Activated CD8-positive, alpha-beta memory T cell treated with anti-CD3 and anti-CD28 coated beads, Interleukin-2, amount 50 U/mL, for 24 hours (primary cell): ENCODE data around the gene MAPKAPK3.

ENCODE experiments used
- DNase-seq: peaks from one replicate; pipeline ENCODE4 v3.0.0-alpha.2; 2020; ENCODE audit errors: extremely low read depth

MAPKAPK3 gene

GRCh38 chr3:50627407-50628051 is 10.6 kb downstream of the MAPKAPK3 start:
- DNase-seq = no peak

GRCh38 chr3:50628601-50629000 is 11.7 kb downstream of the MAPKAPK3 start:
- DNase-seq = no peak

GRCh38 chr3:50630394-50630793 is 13.4 kb downstream of the MAPKAPK3 start:
- no peak for DNase-seq

- no peak for DNase-seq
Observed at GRCh38 chr3:50630877-50631276, 13.9 kb downstream of the MAPKAPK3 start.

- DNase-seq = no peak
Observed at GRCh38 chr3:50632450-50632849, 15.5 kb downstream of the MAPKAPK3 start.

GRCh38 chr3:50633230-50633790 is 16.4 kb downstream of the MAPKAPK3 start:
- DNase-seq = no peak

- DNase-seq = no peak
Observed at GRCh38 chr3:50635066-50635465, 18.1 kb downstream of the MAPKAPK3 start.

GRCh38 chr3:50637011-50637410 is 20.1 kb downstream of the MAPKAPK3 start:
- DNase-seq = no peak

GRCh38 chr3:50637945-50638344 is 21.0 kb downstream of the MAPKAPK3 start:
- DNase-seq = no peak

- DNase-seq = no peak
Observed at GRCh38 chr3:50639055-50639494, 22.1 kb downstream of the MAPKAPK3 start.

- DNase-seq = no peak
Observed at GRCh38 chr3:50642382-50642781, 25.4 kb downstream of the MAPKAPK3 start.

GRCh38 chr3:50644561-50644960 is 27.6 kb downstream of the MAPKAPK3 start:
- no peak for DNase-seq

- DNase-seq = no peak
Observed at GRCh38 chr3:50645378-50645777, 28.4 kb downstream of the MAPKAPK3 start.

GRCh38 chr3:50648313-50648712 is 31.4 kb downstream of the MAPKAPK3 start:
- DNase-seq = no peak

- no peak for DNase-seq
Observed at GRCh38 chr3:50648944-50649343, 32.0 kb downstream of the MAPKAPK3 start.

GRCh38 chr3:50649451-50649931 is 32.5 kb downstream of the MAPKAPK3 start:
- DNase-seq = no peak

- DNase-seq = no peak
Observed at GRCh38 chr3:50650018-50650417, 33.1 kb downstream of the MAPKAPK3 start.

- DNase-seq = no peak
Observed at GRCh38 chr3:50651445-50651844, 34.5 kb downstream of the MAPKAPK3 start.

GRCh38 chr3:50651920-50652529 is 35.1 kb downstream of the MAPKAPK3 start:
- no peak for DNase-seq

GRCh38 chr3:50652709-50653108 is 35.8 kb downstream of the MAPKAPK3 start:
- DNase-seq = no peak

- DNase-seq = no peak
Observed at GRCh38 chr3:50653937-50654595, 37.1 kb downstream of the MAPKAPK3 start.

- no peak for DNase-seq
Observed at GRCh38 chr3:50655009-50655830, 38.3 kb downstream of the MAPKAPK3 start.
